SK-N-SH (cell line): ENCODE measurements around the gene AIFM3. TPM values are rescaled to one million over a fixed set of nuclear protein-coding genes. Genes with fewer than 3 reads are reported as not detected.

Source experiments
- CTCF ChIA-PET: fragments of 300-600, 350-600 bp; formaldehyde crosslinking; extraction: SDS; loops from one replicate; lab custom pipeline; 2021; lab: Yijun Ruan, JAX
- POLR2A ChIA-PET: fragments of 350-600 bp; sonication (Branson Sonifier 250); formaldehyde crosslinking; extraction: SDS; loops from one replicate; lab custom pipeline; 2020; ENCODE audit warnings: antibody characterized with exemption, inconsistent platforms; lab: Yijun Ruan, JAX
- DNase-seq: peaks from one replicate; pipeline ENCODE4 v3.0.0; 2012
- H2AFZ ChIP-seq: fragments of 200-600 bp; sonication (generic); 2 replicates; pipeline ENCODE4 v1.8.1; 2016; ENCODE audit warnings: antibody characterized with exemption, mild to moderate bottlenecking, low read depth
- H3F3A ChIP-seq: fragments of 200-600 bp; sonication (generic); replicated peaks from 2 replicates; pipeline ENCODE3; 2016; ENCODE audit warnings: antibody characterized with exemption, mild to moderate bottlenecking; ENCODE audit not compliant: insufficient read depth
- H3K27ac ChIP-seq, 2 experiments: fragments of 200-500 bp in 1 of 2; fragments of 200-600 bp in 1 of 2; sonication (Bioruptor generic) in 1 of 2; sonication (generic), shearing (Covaris generic) in 1 of 2; 2 replicates each; pipeline versions ENCODE4 v1.5.1 to v1.6.1; 2014 to 2016; ENCODE audit warnings: low read depth in 2 of 2, inconsistent platforms in 1 of 2, low read length in 1 of 2, mild to moderate bottlenecking in 1 of 2, mixed read lengths in 1 of 2
- H3K27me3 ChIP-seq: fragments of 200-600 bp; sonication (generic), shearing (Covaris generic); 2 replicates; pipeline ENCODE4 v1.6.1; 2016; ENCODE audit warnings: mixed run types; ENCODE audit not compliant: insufficient read depth
- H3K36me3 ChIP-seq, 2 experiments: fragments of 200-500 bp in 1 of 2; fragments of 200-600 bp in 1 of 2; sonication (Bioruptor generic) in 1 of 2; sonication (generic) in 1 of 2; replicated peaks in 1 of 2; 2 replicates each; pipeline versions ENCODE3 to v1.5.1; 2014 to 2016; ENCODE audit warnings: low read length in 1 of 2, mild to moderate bottlenecking in 1 of 2; ENCODE audit not compliant: insufficient read depth in 2 of 2, control insufficient read depth in 1 of 2
- H3K4me1 ChIP-seq, 2 experiments: fragments of 200-500 bp in 1 of 2; fragments of 200-600 bp in 1 of 2; sonication (Bioruptor generic) in 1 of 2; sonication (generic), shearing (Covaris generic) in 1 of 2; 2 replicates each; pipeline versions ENCODE4 v1.5.1 to v1.6.1; 2014 to 2016; ENCODE audit warnings: low read depth in 1 of 2, low read length in 1 of 2, mixed run types in 1 of 2; ENCODE audit not compliant: insufficient read depth in 2 of 2, control insufficient read depth in 1 of 2
- H3K4me2 ChIP-seq: fragments of 200-600 bp; sonication (generic), shearing (Covaris generic); 2 replicates; pipeline ENCODE4 v1.6.1; 2017; ENCODE audit warnings: mixed run types
- H3K4me3 ChIP-seq, 2 experiments: fragments of 200-500 bp in 1 of 2; fragments of 200-600 bp in 1 of 2; sonication (Bioruptor generic) in 1 of 2; sonication (generic), shearing (Covaris generic) in 1 of 2; 2 replicates each; pipeline versions ENCODE4 v1.5.1 to v1.8.1; 2014 to 2016; ENCODE audit warnings: low read depth in 2 of 2, inconsistent platforms in 1 of 2, low read length in 1 of 2, mild to moderate bottlenecking in 1 of 2, mixed read lengths in 1 of 2, moderate library complexity in 1 of 2
- H3K79me2 ChIP-seq: fragments of 200-600 bp; sonication (generic); 2 replicates; pipeline ENCODE4 v1.8.1; 2017; ENCODE audit warnings: mild to moderate bottlenecking; ENCODE audit not compliant: insufficient read depth
- H3K9ac ChIP-seq: fragments of 200-600 bp; sonication (generic); 2 replicates; pipeline ENCODE4 v1.6.1; 2017; ENCODE audit warnings: mixed run types
- H3K9me2 ChIP-seq: fragments of 200-600 bp; sonication (generic); 2 replicates; pipeline ENCODE4 v1.6.1; 2017; ENCODE audit warnings: mixed run types
- H3K9me3 ChIP-seq: fragments of 200-600 bp; sonication (generic); 2 replicates; pipeline ENCODE4 v1.6.1; 2017; ENCODE audit warnings: mixed run types, mild to moderate bottlenecking, moderate library complexity
- H4K20me1 ChIP-seq: fragments of 200-600 bp; sonication (generic); 2 replicates; pipeline ENCODE4 v1.6.1; 2017; ENCODE audit warnings: mild to moderate bottlenecking, mixed run types; ENCODE audit not compliant: insufficient read depth
- FOXJ3 ChIP-seq: sonication (generic); formaldehyde crosslinking; IDR thresholded peaks from 2 replicates; pipeline ENCODE4 v1.5.1; 2020; ENCODE audit warnings: mild to moderate bottlenecking, missing genetic modification reagents
- POLR2AphosphoS5 ChIP-seq: IDR thresholded peaks from 2 replicates; pipeline ENCODE4 v1.6.1; 2012; ENCODE audit warnings: low read depth, low read length
- SIN3A ChIP-seq: IDR thresholded peaks from 2 replicates; pipeline ENCODE4 v1.6.1; 2012; ENCODE audit warnings: low read depth, mild to moderate bottlenecking, low read length, moderate library complexity, borderline replicate concordance
- TAF1 ChIP-seq: IDR thresholded peaks from 2 replicates; pipeline ENCODE4 v1.6.1; 2012; ENCODE audit warnings: low read depth, mild to moderate bottlenecking, low read length, moderate library complexity, borderline replicate concordance
- TEAD4 ChIP-seq: IDR thresholded peaks from 2 replicates; pipeline ENCODE4 v1.4.0; 2012; ENCODE audit warnings: mild to moderate bottlenecking, borderline replicate concordance; ENCODE audit not compliant: insufficient read depth
- WGBS: methylation state at CpG from one replicate; pipeline ENCODE4 v1.1.6; 2017; ENCODE audit warnings: low lambda C conversion rate; 5-methylcytosine and 5-hydroxymethylcytosine counted together
- polyA plus RNA-seq, 3 experiments: library from polyadenylated mRNA; depleted of rRNA; stranded (reverse); fragments of >200 nt; gene quantifications; 2 replicates each; pipeline ENCODE4 v1.2.3, GENCODE V29; 2012
- TF ChIP-seq, protein P1 (sequence below): IDR thresholded peaks from 2 replicates; pipeline ENCODE4 v1.4.0; 2012; ENCODE audit warnings: low read depth, borderline replicate concordance
- TF ChIP-seq, protein P2 (sequence below): fragments of 150-350 bp; IDR thresholded peaks from 2 replicates; pipeline ENCODE4 v1.6.1; 2016; ENCODE audit warnings: mild to moderate bottlenecking, low read depth, low read length
- TF ChIP-seq, protein P3 (sequence below): IDR thresholded peaks from 2 replicates; pipeline ENCODE4 v1.6.1; 2012; ENCODE audit warnings: mild to moderate bottlenecking, low read depth, low read length, moderate library complexity

AIFM3 gene
- polyA plus RNA-seq, 1 of the 3 experiments (the other 2 are of a cell fraction) = 1.7 TPM

DNA sequence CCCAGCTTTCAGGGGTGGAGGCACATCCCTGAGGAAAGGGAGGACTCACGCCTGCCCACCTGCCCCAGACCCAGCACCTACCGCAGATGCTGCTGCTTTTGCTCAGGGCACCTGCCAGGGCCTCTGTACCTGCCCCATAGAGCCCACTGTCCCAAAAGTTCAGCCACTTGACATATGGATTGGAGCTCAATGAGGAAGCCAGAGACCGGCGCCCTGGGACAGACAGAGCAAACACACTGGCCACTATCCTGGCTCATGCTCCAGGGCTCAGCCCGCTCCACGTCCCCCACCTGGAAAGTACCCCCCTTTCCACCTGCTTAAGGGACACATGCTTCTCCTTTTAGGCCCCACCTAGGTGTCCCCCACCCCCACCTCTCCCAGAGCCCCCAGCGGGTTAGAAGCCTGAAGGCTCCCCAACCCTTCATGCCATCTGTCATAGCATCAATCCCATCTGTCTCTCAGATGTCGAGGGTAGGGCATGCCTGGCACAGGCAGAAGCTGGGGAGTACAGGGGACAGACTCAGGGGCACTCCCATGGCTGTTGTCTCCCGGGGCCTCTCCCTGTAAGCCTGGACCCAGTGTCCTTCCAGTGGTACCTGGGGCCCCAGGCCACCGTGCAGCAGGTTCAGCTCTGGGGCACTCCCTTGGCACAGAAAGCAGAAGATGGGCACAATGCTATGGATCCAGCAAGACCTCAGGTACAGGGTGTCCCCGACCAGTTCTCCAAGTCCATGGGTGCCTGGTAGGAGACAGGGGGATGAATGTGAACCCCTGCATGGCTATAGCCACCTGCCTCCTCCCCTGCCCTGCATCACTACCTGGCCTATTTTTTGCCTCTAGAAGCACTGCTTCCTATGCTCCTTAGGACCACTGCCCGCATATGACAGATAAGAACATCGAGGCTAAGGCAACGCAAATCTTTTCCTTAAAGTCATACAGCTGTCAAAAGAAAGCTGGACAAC is 45.7 kb downstream of the AIFM3 start (continued):
- TF ChIP-seq TAF1 (no peak), SIN3A (no peak), FOXJ3 (CRISPR knock-in tag) (no peak), TEAD4 (no peak)
- TF ChIP-seq, protein P1, sequence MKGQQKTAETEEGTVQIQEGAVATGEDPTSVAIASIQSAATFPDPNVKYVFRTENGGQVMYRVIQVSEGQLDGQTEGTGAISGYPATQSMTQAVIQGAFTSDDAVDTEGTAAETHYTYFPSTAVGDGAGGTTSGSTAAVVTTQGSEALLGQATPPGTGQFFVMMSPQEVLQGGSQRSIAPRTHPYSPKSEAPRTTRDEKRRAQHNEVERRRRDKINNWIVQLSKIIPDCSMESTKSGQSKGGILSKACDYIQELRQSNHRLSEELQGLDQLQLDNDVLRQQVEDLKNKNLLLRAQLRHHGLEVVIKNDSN = no peak
- TF ChIP-seq, all 33 proteins: peak for 0

DNA sequence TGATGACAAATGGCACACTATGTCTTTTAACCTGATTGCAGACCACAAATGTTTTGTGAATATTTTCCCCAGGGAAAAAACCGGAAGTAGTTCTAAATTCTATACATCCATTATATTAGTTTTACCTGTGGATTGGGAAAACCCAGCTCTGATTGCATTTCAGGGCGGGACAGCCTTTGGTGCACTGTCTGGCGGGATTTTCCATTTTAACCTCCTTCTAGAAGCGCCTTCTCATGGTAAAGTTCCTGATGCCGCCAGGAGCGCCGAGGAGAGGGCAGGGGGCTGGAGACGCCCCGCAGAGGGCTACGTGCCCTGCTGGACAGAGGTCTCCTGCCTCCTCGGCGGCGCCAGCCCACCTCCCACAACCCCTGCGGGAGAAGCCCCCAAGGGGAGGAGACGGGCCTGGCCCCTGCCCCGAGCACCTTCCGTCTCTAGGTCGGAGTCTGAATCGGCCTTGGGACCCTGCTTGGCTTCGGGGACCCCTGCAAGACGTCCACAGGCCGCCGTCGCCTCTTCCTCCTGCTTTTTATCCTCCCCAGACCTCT is 46.7 kb downstream of the AIFM3 start:
- ChIA-PET POLR2A (interaction anchor here (4.0 kb wide), 1 partner anchor 11 kb away, joined by 34 read pairs; the partner anchor contains the start of gene THAP7), CTCF (interaction anchor here (0.9 to 2.1 kb wide), 5 partner anchors 11 to 209 kb away, joined by 3 to 9 read pairs (median 3); partner anchors contain the start of gene THAP7)
- no peaks in the 10 kb centered on the region for H3K9me2 ChIP-seq
- H3F3A ChIP-seq = peaks cover 5% of the 10 kb centered on the region
- H3K27ac ChIP-seq = peak overlapping the region; percentile 58 to 97
- H2AFZ ChIP-seq = peak overlapping the region; percentile 92
- peak overlapping the region; percentile 82 for H3K9ac ChIP-seq
- H3K4me3 ChIP-seq = peak overlapping the region; percentile 76 to 78
- H3K36me3 ChIP-seq = no peaks in the 10 kb centered on the region
- peaks cover 7% of the 10 kb centered on the region; the same call in 1 of the 2 replicates for H3K79me2 ChIP-seq
- 22% methylated on average over 16 of the region's 24 CpGs for WGBS
- no peaks in the 10 kb centered on the region for H4K20me1 ChIP-seq
- peaks cover 15 to 45% of the 10 kb centered on the region in 2 experiments; a peak in 3 of 4 replicates for H3K4me1 ChIP-seq
- peak overlapping the region; percentile 95 for H3K4me2 ChIP-seq
- no peaks in the 10 kb centered on the region for H3K27me3 ChIP-seq
- no peaks in the 10 kb centered on the region for H3K9me3 ChIP-seq
- 0 out of 2 replicates have a peak, but pooled peaks have one; percentile 67 for TF ChIP-seq POLR2AphosphoS5
- TF ChIP-seq, protein P2, sequence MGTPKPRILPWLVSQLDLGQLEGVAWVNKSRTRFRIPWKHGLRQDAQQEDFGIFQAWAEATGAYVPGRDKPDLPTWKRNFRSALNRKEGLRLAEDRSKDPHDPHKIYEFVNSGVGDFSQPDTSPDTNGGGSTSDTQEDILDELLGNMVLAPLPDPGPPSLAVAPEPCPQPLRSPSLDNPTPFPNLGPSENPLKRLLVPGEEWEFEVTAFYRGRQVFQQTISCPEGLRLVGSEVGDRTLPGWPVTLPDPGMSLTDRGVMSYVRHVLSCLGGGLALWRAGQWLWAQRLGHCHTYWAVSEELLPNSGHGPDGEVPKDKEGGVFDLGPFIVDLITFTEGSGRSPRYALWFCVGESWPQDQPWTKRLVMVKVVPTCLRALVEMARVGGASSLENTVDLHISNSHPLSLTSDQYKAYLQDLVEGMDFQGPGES = no peak
- TF ChIP-seq, protein P3, sequence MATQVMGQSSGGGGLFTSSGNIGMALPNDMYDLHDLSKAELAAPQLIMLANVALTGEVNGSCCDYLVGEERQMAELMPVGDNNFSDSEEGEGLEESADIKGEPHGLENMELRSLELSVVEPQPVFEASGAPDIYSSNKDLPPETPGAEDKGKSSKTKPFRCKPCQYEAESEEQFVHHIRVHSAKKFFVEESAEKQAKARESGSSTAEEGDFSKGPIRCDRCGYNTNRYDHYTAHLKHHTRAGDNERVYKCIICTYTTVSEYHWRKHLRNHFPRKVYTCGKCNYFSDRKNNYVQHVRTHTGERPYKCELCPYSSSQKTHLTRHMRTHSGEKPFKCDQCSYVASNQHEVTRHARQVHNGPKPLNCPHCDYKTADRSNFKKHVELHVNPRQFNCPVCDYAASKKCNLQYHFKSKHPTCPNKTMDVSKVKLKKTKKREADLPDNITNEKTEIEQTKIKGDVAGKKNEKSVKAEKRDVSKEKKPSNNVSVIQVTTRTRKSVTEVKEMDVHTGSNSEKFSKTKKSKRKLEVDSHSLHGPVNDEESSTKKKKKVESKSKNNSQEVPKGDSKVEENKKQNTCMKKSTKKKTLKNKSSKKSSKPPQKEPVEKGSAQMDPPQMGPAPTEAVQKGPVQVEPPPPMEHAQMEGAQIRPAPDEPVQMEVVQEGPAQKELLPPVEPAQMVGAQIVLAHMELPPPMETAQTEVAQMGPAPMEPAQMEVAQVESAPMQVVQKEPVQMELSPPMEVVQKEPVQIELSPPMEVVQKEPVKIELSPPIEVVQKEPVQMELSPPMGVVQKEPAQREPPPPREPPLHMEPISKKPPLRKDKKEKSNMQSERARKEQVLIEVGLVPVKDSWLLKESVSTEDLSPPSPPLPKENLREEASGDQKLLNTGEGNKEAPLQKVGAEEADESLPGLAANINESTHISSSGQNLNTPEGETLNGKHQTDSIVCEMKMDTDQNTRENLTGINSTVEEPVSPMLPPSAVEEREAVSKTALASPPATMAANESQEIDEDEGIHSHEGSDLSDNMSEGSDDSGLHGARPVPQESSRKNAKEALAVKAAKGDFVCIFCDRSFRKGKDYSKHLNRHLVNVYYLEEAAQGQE = peak; percentile 62; the same call in 1 of the 2 replicates
- no peak for DNase-seq
